Activated CD4-positive, CD25-positive, alpha-beta regulatory T cell treated with anti-CD3 and anti-CD28 coated beads, Interleukin-2, amount 50 U/mL, for 16 hours (primary cell): ENCODE measurements around the gene STRIP2.
"Not testable (repeated sequence)": the region's sequence is repeated elsewhere in the genome, so short reads cannot be mapped to it uniquely, and the experiment has no call there.

Source experiments
- DNase-seq: peaks from one replicate; pipeline ENCODE4 v3.0.0-alpha.2; 2020; ENCODE audit warnings: low read depth, low spot score

The STRIP2 gene

GRCh38 chr7:129494041-129494440 is 59.8 kb downstream of the STRIP2 start:
- DNase-seq, result no peak

GRCh38 chr7:129495987-129496386 is 61.8 kb downstream of the STRIP2 start:
- DNase-seq, result no peak

- DNase-seq, result no peak
Measured at GRCh38 chr7:129496653-129497052, 62.4 kb downstream of the STRIP2 start.

- DNase-seq, result no peak
Measured at GRCh38 chr7:129497156-129497555, 62.9 kb downstream of the STRIP2 start.

- DNase-seq, result no peak
Measured at GRCh38 chr7:129498021-129498420, 63.8 kb downstream of the STRIP2 start.

GRCh38 chr7:129499999-129500398 is 65.8 kb downstream of the STRIP2 start:
- no peak for DNase-seq

- DNase-seq, result peak; percentile 78
Measured at GRCh38 chr7:129501760-129502707, 67.8 kb downstream of the STRIP2 start, which contains the start of gene SMKR1. Gene SMKR1 (plus strand): TSS chr7:129502531. CDS start chr7:129502825, 294 bp downstream.

GRCh38 chr7:129502708-129503685 is 68.8 kb downstream of the STRIP2 start:
- no peak for DNase-seq

GRCh38 chr7:129503725-129504124 is 69.5 kb downstream of the STRIP2 start:
- no peak for DNase-seq

- no peak for DNase-seq
Measured at GRCh38 chr7:129512192-129512591, 78.0 kb downstream of the STRIP2 start.

GRCh38 chr7:129513546-129513945 is 79.3 kb downstream of the STRIP2 start:
- DNase-seq, result no peak

GRCh38 chr7:129514683-129515082 is 80.5 kb downstream of the STRIP2 start:
- no peak for DNase-seq

- no peak for DNase-seq
Measured at GRCh38 chr7:129515381-129515780, 81.1 kb downstream of the STRIP2 start.

- DNase-seq, result no peak
Measured at GRCh38 chr7:129517931-129518330, 83.7 kb downstream of the STRIP2 start.

- DNase-seq, result no peak
Measured at GRCh38 chr7:129519464-129519863, 85.2 kb downstream of the STRIP2 start.

- DNase-seq, result no peak
Measured at GRCh38 chr7:129522088-129522970, 88.1 kb downstream of the STRIP2 start.

- DNase-seq, result no peak
Measured at GRCh38 chr7:129522971-129523340, 88.7 kb downstream of the STRIP2 start.

- no peak for DNase-seq
Measured at GRCh38 chr7:129523924-129524323, 89.7 kb downstream of the STRIP2 start.

GRCh38 chr7:129524405-129524804 is 90.2 kb downstream of the STRIP2 start:
- DNase-seq, result not testable (repeated sequence)

- no peak for DNase-seq
Measured at GRCh38 chr7:129525225-129525862, 91.1 kb downstream of the STRIP2 start.

GRCh38 chr7:129529643-129530042 is 95.4 kb downstream of the STRIP2 start:
- no peak for DNase-seq
